Left kidney (tissue), 2 donors: ENCODE data around the gene LSM5. TPM values are rescaled to one million over a fixed set of nuclear protein-coding genes. Genes with fewer than 3 reads are reported as not detected.

Experiments used
- DNase-seq: peaks from one replicate; pipeline ENCODE4 v3.0.0-alpha.2; 2013
- polyA plus RNA-seq: library from polyadenylated mRNA; unstranded; fragments of 120-200 nt; gene quantifications from one replicate; pipeline ENCODE4 v1.2.1, GENCODE V29; 2013; ENCODE audit not compliant: insufficient read length

Gene LSM5
- polyA plus RNA-seq, 1 donor = 93.5 TPM

DNA sequence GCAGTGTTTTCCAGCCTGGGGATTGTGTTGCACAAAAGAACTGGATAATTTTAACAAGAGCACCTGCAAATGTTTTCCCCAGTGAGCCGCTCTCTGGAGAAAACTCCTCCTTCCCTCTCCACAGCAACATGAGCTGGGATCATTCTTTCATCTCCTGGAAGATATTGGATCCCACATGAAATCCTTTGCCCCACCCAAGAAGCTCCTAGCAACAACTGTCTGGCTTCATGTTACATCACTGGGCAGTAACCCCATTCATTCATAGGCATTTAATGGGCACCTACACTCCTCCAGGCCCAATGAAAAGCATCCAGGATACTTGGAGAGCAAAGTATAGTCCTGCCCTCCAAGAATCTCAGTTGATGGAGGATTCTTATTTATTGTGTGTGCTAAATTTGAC, 27.2 kb downstream of the LSM5 start:
- DNase-seq = no peak

DNA sequence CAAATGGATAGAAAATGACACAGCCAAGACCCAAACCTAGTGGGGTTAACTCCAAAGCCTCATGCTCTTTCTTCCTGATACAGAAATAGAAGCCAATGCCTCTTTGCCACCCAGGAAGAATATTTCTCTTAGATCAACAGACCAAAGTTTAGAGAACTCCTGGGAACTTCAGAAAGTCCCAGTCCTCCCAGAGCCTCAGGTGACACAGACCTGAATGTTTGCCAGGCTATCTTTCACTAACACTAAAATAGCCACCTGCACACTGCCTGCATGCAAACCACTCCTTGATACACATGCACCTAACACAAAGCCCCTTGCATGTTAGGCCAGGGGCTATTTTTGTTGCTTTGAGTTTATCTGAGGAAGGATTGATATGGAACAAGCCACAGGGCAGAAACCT, 27.7 kb downstream of the LSM5 start:
- DNase-seq = no peak

DNA sequence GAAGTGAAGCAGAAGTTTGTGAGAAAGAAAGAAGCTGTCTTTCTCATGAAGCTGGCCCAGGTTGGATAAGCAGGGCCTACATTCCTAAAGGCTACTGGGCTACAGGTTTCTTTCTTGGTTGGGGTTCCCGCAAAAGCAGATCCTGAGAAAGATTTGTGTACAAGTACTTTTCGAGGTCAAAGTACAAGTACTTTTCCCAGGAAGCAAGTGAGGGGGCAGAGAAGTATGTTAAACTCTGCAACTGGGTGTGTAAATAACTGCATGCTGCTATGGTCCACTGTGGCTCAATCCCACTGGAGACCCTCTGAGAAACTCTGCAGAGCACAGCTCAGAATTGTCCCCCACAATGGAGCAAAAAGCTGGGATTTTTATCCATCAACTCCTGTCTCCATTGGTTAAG, 28.7 kb downstream of the LSM5 start:
- no peak for DNase-seq

DNA sequence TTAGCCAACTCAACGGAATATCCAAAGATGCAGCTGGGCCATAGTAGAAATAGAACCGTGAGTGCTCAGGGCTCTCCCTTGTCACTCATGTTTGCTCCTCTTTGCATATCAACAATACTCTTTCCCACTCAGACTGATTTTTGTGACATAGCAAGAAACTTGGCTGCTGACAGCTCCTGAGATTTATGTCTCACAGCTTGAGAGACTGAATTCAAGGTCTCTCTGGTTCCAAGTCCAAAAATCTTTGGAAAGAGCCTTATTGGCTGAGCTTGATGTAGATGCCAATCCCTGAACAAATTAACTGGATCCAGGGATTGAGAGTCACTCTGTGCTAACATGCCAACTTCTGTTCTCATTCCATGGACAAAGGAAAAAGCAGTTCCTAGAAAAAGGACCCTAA, 30.4 kb downstream of the LSM5 start:
- DNase-seq = no peak

DNA sequence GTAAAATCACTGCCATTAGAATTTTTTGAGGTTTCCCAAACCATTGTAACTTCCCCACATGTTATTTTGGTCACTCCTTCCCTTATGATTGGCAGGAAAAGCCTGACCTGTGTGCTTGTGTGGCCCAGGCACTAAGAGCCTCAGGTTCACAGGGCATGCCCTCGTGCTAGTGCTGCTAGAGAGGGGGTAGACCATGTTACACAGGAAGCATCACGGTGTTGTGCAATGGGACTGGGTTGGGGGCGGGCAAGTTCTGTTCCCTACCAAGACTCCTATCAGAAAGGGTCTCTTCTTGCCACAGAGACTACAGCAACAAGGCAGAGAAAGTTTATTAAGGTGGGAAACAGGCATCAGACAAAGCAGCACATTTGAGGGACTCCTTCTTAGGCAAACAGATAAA, 32.2 kb downstream of the LSM5 start:
- no peak for DNase-seq

DNA sequence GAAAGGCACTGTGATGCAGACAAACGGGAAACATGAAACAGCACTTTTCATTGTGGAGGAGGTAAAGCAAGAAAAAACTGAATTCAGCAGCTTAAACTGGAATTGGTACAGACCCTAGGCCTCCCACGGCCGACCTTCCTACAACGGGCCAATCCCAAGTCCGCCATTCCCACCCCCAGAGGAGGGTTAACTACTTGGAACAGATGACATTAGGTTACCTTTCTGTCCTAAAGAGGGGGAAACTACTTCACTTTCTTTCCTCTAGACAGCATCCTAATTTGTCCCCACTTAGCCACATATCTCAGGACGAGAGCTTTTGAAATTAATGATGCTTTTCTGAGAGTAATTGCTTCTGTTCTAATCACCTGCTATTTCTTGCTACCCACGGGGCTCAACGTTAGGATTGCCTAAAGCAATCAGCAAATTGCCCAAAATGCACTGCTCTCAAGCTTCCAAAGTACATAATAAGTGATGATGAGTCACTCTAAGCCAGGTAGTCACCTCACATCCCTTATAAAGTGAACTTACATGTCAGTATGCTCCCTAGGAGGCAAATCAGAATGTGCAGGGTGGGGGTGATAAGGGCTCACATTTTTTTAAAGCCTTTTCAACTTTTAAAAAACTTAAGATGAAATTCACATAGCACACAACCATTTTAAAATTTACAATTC, 36.7 kb downstream of the LSM5 start:
- DNase-seq = no peak

DNA sequence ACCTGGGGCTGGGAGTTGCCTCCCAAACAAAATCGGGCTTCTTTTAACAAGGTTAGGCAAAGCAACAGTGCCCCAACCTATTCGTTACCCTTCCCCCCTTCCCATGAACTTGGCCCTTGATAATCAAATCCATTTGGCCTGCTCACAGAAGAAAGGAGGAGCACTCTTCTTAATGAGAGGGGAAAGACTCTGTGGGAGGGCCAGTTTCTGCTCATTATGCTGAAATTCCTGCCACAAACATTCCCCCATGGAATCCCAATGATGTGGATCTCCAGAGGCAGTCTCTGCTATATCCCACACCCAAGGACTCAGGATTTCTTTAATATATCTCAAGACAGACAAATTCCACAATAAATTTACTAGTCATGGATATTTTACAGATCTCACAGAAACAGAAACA, 43.0 kb downstream of the LSM5 start:
- no peak for DNase-seq

DNA sequence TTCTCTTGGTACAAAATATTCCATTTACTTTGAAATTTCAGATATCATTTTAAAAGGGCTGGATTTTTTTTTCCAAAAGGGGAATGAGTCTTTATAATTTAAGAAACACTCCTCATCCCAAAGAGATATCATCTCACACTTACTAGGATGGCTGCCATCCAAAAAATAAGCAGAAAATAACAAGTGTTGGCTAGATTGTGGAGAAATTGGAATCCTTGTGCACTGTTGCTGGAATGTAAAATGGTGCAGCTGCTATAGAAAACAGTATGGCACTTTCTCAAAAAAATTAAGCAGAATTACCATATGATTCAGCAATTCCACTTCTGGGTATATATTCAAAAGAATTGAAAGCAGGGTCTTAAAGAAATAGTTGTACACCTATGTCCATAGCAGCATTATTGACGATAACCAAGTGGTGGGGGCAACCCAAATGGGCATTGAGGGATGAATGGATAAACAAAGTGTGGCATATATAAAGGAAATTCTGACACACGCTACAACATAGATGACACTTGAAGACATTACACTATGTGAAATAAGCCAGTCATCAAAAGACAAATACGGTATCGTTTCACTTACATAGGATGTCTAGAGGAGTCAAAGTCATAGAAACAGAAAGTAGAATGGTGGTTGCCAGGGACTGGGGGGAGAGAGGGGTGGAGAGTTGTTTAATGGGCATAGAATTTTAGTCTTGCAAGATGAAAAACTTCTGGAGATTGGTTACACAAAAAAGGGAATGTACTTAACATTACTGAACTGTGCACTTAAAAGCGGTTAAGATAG, 53.8 kb downstream of the LSM5 start:
- no peak for DNase-seq

Other genes with a start within 250 kb of the LSM5 start
- 41.8 TPM for gene AVL9, start 5.1 kb upstream of the LSM5 start, polyA plus RNA-seq